22Rv1 (cell line): ENCODE results near the gene RAB27B.

Experiments
- ZFX ChIP-seq: fragments of 450-650 bp; IDR thresholded peaks from 2 replicates; pipeline ENCODE4 v1.6.1; 2017; ENCODE audit warnings: antibody characterized with exemption, borderline replicate concordance
- TF ChIP-seq, protein P1 (sequence below): fragments of 450-650 bp; IDR thresholded peaks from 2 replicates; pipeline ENCODE4 v1.5.1; 2017; ENCODE audit warnings: mild to moderate bottlenecking

DNA sequence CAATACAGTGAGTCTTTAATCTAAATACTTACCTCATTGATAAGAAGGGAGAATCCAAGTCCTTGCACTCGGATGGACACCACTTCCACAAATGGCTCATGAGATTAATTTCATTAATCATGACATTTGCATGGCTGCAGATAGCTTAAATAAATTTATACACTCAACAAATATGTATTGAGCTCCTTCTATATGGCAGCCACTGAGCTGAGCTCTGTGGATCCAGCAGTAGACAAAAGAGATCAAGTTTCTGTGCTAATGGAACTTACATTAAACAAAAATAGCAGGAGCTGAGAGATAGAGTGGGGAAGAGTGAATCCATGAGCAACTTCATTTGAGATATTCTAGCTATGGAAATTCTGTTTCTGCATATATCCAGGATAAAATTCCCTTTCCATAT lies 44.4 kb downstream of the RAB27B start:
- TF ChIP-seq, protein P1, sequence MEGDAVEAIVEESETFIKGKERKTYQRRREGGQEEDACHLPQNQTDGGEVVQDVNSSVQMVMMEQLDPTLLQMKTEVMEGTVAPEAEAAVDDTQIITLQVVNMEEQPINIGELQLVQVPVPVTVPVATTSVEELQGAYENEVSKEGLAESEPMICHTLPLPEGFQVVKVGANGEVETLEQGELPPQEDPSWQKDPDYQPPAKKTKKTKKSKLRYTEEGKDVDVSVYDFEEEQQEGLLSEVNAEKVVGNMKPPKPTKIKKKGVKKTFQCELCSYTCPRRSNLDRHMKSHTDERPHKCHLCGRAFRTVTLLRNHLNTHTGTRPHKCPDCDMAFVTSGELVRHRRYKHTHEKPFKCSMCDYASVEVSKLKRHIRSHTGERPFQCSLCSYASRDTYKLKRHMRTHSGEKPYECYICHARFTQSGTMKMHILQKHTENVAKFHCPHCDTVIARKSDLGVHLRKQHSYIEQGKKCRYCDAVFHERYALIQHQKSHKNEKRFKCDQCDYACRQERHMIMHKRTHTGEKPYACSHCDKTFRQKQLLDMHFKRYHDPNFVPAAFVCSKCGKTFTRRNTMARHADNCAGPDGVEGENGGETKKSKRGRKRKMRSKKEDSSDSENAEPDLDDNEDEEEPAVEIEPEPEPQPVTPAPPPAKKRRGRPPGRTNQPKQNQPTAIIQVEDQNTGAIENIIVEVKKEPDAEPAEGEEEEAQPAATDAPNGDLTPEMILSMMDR: no peak
- no peak for TF ChIP-seq ZFX
